ENCODE measurements around the gene YTHDF1. TPM values are rescaled to one million over a fixed set of nuclear protein-coding genes. Genes with fewer than 3 reads are reported as not detected.

Gene YTHDF1
- polyA plus RNA-seq, 2 of the 4 experiments (the other 2 are of a cell fraction) = 31.8 to 37.9 TPM

DNA sequence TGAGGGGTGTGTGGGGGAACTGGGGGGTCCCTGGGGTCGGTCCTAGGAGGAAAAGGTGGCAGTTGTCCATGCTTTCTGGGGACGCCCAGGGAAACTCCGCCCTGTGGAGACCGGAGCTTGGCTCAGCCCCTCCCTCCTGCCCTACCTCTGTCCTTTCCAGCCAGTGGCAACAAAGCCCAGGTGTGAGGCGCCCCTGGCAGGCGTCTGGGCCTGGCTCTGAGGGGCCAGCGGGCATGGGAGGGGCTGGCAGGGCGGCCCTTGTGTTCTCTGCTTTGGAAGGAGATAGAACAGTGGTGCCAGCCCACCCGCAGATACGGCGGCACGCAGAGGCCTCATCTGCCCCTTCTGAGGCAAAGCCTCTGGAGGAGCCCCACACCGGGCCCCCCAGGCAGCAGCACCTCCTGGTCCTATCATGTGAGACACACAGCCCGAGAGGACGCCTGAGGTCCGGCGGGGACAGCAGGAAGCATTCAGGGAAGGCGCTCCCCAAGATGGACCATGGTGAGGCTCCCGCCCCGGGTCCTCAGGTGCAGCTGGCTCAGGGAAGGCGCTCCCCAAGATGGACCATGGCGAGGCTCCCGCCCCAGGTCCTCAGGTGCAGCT lies 47.9 kb downstream of the YTHDF1 start:
- FAIRE-seq = no peak
- POLR2A ChIA-PET = no interaction called here

DNA sequence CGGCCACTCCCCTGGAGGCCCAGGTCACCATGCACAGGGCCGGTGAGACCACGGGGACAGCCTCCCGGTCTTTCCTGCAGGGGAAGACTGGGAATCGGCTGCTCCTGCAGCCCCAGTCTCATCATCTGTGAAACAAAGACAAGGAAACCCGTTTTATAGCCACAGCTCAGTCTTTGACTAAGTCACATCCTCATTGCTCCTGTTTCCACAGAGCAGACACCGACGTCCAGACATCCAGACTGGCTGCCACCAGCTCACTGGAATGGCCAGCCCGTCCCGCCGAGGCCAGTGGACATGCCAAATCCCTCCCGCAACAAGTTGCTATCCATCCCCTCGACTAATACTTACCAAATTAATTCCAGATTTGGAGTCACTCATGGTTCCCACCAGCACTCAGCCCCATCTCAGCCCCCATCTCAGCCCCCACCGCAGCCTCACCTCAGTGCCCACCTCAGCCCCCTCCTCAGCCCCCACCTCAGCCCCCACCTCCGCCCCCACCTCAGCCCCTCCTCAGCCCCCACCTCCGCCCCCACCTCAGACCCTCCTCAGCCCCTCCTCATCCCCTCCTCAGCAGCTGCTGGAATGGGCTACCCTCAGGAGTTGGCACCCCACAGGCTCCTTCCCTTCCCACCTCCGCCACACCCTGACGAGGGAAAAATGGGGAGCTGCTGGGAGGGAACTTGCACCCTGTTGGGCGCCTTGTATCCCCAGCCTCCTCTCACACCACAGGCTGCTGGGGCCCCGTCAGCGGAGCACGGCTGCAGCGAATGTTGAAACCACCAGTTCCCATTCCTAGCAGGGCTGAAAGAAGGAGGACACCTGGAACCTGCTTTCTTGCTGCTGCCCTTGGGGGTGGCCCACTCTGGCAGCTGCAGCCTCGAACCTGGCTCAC lies 48.7 kb downstream of the YTHDF1 start:
- peak in 1 of 2 experiments; percentile 74 for DNase-seq (ENCODE audit: low read depth in 1 of 2, low spot score in 1 of 2)
- WGBS (ENCODE audit: missing lambda C conversion rate) = 19% methylated on average over 19 of the region's 24 CpGs
- ATAC-seq = peak; percentile 6 to 49; a peak in 4 of 6 replicates
- Histone ChIP-seq H3K4me2 (0 out of 3 replicates have a peak overlapping the region, but pooled peaks have one; percentile 1), H3K27ac (no peak overlapping the region), H3K4me1 (no peaks in the 10 kb centered on the region), H3K9me3 (no peaks in the 10 kb centered on the region), H3K4me3 (no peak overlapping the region)
- ChIA-PET CTCF (interaction anchor here (1.4 to 6.3 kb wide), 4 partner anchors 9 to 195 kb away, joined by 3 to 28 read pairs (median 14); no protein-coding TSS in a partner anchor), POLR2A (no interaction called here)
- TF ChIP-seq RNF2 (IDR thresholded peaks at IDR 0.05; ENCODE audit: borderline replicate concordance, low read depth) (no peak), FOSL2 (IDR thresholded peaks at IDR 0.05) (no peak), FOSL2 (CRISPR knock-in tag; IDR thresholded peaks at IDR 0.05) (no peak), GATA3 (IDR thresholded peaks at IDR 0.05; ENCODE audit: borderline replicate concordance) (no peak), SMC3 (IDR thresholded peaks at IDR 0.05) (no peak), EP300 (IDR thresholded peaks at IDR 0.05) (no peak), HOXB5 (CRISPR knock-in tag; IDR thresholded peaks at IDR 0.05) (no peak)
- TF ChIP-seq, protein P1, sequence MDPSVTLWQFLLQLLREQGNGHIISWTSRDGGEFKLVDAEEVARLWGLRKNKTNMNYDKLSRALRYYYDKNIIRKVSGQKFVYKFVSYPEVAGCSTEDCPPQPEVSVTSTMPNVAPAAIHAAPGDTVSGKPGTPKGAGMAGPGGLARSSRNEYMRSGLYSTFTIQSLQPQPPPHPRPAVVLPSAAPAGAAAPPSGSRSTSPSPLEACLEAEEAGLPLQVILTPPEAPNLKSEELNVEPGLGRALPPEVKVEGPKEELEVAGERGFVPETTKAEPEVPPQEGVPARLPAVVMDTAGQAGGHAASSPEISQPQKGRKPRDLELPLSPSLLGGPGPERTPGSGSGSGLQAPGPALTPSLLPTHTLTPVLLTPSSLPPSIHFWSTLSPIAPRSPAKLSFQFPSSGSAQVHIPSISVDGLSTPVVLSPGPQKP (IDR thresholded peaks at IDR 0.05; ENCODE audit: low read depth, low read length) = no peak
- FAIRE-seq = no peak

More for the DNA sequence above, 47.9 kb downstream of the YTHDF1 start:
- Histone ChIP-seq H3K9me3 (no peaks in the 10 kb centered on the region), H3K4me2 (0 out of 3 replicates have a peak overlapping the region, but pooled peaks have one; percentile 1), H3K4me1 (no peaks in the 10 kb centered on the region), H3K27ac (no peak overlapping the region), H3K4me3 (no peak overlapping the region)
- TF ChIP-seq CHD4 (IDR thresholded peaks at IDR 0.05; ENCODE audit: borderline replicate concordance) (no peak), CBX8 (IDR thresholded peaks at IDR 0.05) (no peak), HDAC2 (IDR thresholded peaks at IDR 0.05) (no peak), EP300 (IDR thresholded peaks at IDR 0.05) (no peak), TP53 (CRISPR knock-in tag; IDR thresholded peaks at IDR 0.05) (no peak), JUN (IDR thresholded peaks at IDR 0.05) (no peak), RNF2 (IDR thresholded peaks at IDR 0.05; ENCODE audit: borderline replicate concordance, low read depth) (no peak), HEYL (CRISPR knock-in tag; IDR thresholded peaks at IDR 0.05) (no peak), FOSL2 (IDR thresholded peaks at IDR 0.05) (no peak), FOSL2 (CRISPR knock-in tag; IDR thresholded peaks at IDR 0.05) (no peak), KDM5A (IDR thresholded peaks at IDR 0.05) (no peak), EHF (CRISPR knock-in tag; IDR thresholded peaks at IDR 0.05) (no peak), POLR2A (IDR thresholded peaks at IDR 0.05; ENCODE audit: low read length) (no peak), CHD2 (IDR thresholded peaks at IDR 0.05; ENCODE audit: low read length, partially characterized antibody) (no peak), PHF8 (IDR thresholded peaks at IDR 0.05; ENCODE audit: borderline replicate concordance, low read depth) (no peak)
- TF ChIP-seq, protein P2, sequence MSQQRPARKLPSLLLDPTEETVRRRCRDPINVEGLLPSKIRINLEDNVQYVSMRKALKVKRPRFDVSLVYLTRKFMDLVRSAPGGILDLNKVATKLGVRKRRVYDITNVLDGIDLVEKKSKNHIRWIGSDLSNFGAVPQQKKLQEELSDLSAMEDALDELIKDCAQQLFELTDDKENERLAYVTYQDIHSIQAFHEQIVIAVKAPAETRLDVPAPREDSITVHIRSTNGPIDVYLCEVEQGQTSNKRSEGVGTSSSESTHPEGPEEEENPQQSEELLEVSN (IDR thresholded peaks at IDR 0.05; ENCODE audit: borderline replicate concordance, low read depth) = no peak
- CTCF ChIA-PET = interaction anchor here (0.9 to 6.3 kb wide), 6 partner anchors 8 to 196 kb away, joined by 3 to 28 read pairs (median 7); no protein-coding TSS in a partner anchor
- DNase-seq (ENCODE audit: low read depth in 1 of 2, low spot score in 1 of 2) (no peak), ATAC-seq (no peak)
- 57% methylated on average over 15 of the region's 23 CpGs for WGBS (ENCODE audit: missing lambda C conversion rate)
